DLD1 (cell line): ENCODE data around the gene KRT1.

Source experiments
- in situ Hi-C: cut with HindIII; loops from 2 replicates; pipeline ENCODE4 v1.10.0; 2017; ENCODE audit warnings: low sequenced_read_pairs

Gene KRT1

DNA sequence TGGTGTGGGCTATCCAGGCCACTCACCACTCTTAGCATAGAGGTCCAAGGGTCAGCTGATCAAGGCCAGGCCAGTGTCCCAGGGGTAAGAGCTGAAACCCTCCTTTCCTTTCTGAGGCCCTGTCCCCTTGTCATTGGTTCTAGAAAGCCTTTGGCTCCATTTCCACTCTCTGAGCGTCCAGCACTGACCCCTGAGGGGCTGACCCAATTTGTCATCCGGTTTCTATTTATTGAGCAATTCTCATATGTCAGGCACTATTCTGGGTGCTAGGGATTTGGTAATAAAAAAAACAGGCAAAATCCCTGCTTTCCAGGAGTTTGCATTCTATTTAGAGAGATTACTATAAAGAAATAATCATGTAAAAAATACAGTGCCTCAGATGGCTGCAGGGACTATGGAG, 19.8 kb upstream of the KRT1 start:
- in situ Hi-C loops, result loop anchor here (10.0 kb wide), 1 partner anchor 115 kb away; the partner anchor contains the start of gene KRT4

DNA sequence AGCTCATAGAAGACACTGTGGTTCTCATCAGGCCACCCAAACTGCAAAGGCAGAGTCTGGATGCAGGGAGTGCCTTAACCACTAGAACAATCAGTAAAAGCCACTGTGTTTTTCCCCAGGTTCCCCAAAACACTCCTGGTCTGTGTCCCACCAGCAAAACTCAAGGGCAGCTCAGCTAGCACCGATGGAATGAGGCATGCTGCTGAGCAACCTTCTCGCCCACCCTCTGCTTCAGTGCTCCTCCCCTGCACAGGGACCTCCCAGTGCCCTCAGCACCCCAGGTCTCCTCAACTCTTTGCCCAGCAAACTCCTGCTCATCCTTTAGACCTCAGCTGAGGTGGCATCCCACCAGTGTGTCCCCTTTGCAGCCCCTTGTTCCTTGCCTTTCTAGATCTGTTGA, 19.2 kb upstream of the KRT1 start:
- in situ Hi-C loops, result no loop called here

DNA sequence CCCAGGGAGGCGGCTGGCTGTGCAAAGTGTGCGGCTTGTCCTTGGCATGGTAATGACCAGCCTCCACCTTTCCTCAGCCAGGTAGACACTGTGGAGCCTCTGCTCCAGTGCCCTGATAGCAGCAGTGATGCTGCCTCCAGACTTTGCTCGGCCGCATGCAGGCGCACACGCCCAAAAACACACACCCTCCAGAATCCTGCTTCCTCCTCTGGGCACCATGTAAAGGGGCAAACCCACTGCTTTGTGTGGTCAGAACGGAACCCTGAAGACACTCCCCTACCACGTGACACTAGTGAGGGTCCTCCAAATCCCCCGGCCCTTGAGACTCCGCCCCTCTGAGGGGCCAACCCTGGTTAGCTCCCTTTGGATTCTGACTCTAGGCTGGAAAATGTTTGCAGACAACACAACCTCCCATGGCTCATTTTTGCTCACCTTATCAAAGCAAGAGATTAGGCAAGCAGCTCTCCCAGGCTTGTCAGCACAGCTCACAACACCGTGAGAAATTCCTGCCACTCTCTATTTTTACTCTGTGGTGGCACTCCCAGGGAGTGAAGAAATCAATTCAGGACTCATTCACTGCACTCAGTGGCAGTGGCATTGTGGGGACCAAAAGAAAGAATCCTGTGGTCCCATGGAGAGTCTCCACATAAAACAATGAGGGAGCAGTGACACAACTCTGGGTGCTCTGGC, 18.6 kb upstream of the KRT1 start:
- in situ Hi-C loops, result no loop called here

DNA sequence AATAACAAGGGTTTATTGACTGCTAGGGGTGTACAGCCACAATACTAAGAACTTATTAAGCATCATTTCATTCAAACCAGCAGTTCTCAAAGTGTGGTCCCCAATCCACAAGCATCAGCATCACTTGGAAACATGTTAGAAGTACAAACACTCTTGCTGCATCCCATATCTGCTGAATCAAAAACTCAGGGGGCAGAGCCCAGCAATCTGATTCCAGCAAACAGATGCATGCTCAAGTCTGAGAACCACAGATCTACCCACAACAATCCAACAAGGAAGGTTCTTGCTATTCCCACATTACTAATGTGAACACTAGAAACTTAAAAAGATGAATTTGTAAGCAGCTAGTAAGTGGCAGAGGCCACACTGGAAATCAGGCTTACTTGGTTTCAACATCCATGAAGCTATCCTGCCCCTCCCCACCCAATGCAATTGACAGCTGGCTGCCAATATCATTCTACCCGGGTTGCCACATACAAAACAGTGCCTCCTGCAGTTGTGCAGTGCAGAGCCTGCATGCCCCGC, 16.9 kb upstream of the KRT1 start:
- in situ Hi-C loops, result no loop called here

DNA sequence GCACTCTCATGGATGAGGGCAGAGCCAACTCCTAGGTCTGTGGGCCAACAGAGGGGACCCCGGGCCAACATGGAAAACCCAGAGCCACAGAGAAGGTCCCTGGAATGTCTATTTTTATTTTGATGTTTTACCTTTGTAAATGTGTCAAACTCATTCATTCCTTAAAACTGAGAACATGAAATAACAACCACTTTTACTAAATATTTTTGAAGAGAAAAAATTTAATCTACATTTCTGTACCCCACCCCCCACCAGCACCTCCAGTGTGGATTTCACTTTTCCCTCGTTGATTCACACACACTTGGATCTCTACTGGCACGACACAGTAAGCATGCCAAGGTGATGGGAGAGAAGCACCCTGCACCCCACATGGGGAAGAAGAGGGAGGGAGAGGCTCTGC, 16.4 kb upstream of the KRT1 start:
- in situ Hi-C loops, result no loop called here

DNA sequence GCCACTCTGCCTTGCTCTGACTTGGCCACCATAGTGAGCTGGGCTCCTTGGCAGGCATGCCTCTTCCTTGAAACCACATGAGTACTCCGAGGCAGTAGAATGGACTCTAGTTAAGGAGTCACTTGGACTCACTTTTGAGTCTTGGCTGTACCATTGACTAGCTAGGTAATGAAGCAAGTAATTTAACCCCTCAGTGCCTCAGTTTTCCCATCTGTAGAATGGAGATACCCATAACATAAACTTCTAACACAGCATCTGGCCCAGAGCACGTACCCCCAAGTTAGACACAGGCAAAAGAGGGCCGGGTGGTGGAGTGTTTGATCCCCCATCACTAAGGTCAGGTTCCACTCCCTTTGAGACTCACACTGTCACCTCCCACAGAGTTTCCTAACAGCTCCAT, 14.8 kb upstream of the KRT1 start:
- in situ Hi-C loops, result no loop called here

DNA sequence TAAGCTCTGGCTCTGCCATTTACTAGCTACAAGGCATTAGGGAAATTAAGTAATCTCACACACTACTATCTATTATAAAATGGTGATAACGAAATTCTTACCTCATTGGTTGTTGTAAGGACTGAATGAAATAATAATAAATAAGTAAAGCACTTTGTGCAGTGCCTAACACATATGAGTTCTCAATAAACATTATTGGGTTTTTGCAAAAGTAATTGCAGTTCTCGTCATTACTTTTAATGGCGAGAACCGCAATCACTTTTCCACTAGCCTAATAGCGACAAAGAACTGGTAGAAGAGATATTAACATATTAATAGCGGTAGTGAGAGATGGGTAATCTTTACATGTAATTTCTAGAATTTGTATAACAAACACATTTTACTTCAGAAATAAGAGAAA, 13.9 kb upstream of the KRT1 start:
- in situ Hi-C loops, result no loop called here

DNA sequence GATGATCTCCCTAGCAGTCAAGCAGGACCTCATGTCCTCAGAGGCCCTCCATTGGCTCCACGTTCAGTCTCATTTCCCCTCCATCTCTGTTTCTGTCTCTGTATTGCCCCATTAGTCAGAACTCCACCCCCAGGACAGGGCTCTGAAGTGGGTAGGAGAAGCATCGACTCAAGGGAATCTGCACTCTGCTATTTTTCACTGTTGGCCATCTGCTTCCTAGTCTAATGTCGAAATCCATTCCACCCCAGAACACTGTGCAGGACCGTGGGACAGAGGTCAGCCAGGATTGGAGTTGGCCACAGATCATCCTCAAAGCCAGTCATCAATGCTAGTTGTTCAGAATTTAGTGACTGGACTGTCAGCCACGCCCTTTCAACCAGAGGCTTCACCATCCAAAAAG, 13.1 kb upstream of the KRT1 start:
- in situ Hi-C loops, result no loop called here

DNA sequence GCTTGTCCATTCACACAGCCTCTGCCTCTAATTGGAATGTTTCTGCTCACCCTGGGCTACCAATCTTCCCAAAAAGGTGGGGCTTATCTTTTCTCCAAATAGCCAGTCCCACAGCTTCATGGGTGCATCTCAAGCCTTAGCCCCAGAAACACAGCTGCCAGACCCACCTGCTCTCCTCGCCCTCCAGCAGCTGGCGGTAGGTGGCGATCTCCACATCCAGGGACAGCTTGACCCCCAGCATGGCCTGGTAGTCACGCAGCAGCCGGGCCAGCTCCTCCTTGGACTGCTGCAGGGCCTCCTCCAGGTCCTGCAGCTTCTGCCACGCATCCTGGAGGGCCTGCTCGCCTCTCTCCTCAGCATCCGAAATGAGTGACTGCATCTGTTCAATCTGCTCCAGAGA, 12.0 kb upstream of the KRT1 start:
- in situ Hi-C loops, result no loop called here

DNA sequence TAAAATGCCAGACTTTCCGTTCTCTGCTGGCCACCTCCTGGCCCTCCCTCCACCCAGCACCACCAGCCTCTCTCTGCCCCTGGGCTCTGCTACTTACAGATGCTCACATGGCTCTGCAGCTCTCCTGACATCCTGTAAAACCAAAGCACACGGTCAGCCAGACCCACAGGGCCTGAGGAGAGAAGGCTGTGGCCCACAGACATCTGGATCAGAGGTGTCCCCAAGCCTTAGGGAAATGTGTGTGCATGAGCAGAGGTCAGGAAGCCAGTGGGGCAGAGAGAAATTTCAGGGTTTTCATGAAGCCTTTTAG, 11.6 kb upstream of the KRT1 start:
- in situ Hi-C loops, result no loop called here

DNA sequence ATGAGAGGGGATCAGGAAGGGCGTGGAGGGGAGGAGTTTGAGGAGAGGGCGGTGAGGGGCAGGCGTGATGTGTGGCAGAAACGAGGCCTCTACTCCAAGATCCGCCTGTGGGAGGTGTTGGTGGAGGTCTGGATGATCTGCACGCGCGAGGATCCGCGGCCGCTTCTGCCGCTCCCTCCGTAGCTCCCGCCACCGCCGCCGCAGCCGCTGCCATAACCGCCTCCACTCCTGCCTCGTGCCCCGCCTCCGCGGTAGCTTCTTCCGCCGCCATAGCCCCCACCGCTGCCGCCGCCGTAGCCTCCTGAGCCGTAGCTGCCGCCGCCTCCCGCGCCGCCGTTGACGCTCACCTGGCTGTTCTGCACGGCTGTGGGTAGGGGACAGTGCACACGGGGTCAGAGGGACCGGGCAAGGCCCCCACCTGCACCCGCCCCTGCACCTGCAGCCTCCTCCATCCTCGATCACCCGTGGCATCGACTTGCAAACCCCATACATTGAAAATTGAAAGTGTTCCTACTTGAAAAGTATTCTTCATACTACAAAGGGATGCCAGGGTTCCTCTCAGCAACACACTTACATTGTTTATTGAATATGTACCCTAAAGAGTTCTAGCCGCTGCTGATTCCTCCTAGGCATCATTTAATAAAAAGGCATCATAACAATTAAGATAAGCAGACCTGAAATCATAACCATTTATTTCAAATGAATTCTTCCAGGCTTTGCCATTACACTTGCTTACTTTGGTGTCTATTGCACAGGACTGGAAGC, 11.1 kb upstream of the KRT1 start:
- in situ Hi-C loops, result no loop called here

DNA sequence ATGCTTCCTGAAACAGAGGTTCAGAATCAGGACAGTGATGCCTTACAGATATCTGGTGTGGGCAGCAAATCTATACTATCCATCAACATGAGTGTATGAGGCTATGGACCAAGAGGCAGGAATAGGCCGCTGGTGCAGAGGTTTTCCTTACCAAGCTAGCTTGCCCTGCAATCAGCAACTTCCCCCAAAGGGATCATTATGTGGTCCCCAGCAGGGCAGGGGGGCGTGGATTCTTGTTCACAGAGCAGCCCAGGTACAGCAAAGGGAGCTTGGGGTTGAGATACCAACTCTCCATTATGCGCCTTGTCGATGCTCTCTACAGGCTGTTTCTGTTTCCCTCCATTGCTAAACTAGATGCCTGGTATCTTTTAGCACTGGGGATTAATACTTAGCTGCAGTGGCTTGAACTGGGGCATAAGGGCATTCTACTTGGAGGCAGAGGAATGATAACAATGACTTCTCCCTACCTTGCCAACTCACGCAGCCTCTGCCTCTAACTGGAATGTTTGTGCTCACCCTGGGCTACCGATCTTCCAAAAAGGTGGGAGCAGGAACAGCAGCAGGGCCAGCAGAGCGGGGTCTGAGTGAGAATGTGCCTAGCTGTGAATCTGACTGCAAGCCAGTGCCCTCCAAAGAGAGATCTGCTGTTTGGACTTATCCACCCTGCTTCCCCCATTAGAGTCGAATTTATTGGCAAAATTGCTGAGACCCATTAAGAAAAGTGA, 10.3 kb upstream of the KRT1 start:
- in situ Hi-C loops, result no loop called here

DNA sequence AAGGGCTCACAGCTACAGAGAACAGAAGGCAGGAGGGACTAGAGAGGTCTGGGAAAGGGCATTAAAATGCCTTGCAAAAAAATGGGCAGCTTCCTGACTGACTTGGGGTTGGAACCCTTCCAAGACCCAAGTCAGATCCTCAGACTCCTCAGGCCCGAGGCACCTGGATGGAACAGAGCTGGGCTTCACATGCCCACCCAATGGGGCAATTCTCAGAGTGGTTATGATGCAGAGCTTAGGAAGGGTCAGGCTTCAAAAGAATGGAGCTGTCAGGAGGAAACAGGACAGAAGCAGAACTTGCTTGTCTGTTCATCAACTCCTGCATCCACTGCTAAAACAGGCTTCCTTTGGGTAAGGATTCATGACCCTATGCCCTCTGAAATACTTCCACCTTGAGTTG, 9.7 kb upstream of the KRT1 start:
- in situ Hi-C loops, result no loop called here

DNA sequence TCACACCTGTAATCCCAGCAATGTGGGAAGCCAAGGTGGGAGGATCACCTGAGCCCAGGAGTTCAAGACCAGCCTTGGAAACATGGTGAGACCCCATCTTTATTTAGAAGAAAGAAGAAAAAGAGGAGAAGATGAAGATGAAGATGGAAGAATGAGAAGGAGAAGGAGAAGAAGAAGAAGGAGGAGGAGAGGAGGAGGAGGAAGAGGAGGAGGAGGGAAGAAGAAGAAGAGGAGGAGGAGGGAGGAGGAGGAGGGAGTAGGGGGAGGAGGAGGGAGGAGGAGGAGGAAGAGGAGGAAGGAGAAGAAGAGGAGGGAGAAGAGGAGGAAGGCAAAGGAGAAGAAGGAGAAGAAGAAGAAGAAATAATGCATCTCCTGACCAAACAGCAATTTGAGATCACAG, 9.0 kb upstream of the KRT1 start:
- in situ Hi-C loops, result no loop called here

DNA sequence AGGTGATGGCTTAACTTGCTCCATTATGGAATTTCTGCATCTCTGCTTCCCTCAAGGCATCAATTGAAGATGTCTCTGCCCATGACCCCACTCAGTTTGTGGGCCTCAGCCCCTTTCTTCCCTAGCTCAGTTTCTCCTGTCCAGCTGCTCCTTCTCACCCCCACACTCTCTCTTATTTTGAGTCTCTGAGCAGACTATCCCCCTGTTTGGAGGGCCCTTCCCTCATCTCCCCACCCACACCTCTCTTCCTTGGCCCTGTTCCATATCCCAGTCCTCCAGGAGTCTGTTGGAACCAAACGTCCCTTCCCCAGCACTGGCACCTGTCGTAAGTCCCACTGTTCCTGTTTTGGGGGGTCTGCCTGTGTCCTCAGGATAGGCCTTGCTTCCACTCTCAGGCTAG, 8.3 kb upstream of the KRT1 start:
- in situ Hi-C loops, result no loop called here

DNA sequence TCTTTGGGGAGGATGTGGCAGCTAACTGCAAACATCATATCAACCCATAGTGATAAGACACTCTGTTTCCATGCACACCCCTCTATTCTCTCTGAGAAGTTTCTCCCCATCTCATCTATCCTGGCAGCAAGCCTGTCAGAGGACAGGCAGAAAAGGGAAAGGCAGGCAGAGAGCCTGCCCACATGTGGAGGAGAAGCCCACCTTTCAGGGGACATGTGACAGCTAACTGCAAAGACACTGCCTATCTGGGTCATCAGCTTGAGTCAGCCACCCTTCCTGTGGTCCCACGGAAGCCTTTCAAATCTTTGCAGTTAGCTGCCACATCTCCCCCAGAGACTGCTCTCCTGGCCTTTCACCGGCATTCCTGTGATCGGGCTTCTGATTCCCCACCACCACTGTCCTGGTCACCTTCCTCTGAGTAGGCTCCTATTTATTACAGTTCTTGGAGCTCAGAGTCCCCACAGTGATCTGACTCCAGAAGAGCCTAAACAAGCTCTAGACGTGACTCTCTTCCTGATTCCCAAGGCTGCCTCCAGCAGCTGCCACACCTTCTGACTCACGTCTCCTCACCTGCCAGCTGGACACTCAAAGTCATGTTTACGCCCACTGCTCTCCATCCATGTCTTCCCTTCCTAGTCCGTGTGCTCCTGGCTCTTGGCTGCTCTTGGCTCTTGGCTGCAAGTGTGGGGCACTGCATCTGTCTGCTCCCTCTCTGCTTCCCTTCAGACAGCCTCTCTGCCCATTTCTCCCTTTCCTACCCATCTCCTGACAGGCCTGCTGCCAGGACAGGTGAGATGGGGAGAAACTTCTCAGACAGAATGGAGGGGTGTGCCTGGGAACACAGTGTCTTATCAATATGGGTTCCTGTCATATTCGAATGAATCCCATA, 7.5 kb upstream of the KRT1 start:
- in situ Hi-C loops, result no loop called here

DNA sequence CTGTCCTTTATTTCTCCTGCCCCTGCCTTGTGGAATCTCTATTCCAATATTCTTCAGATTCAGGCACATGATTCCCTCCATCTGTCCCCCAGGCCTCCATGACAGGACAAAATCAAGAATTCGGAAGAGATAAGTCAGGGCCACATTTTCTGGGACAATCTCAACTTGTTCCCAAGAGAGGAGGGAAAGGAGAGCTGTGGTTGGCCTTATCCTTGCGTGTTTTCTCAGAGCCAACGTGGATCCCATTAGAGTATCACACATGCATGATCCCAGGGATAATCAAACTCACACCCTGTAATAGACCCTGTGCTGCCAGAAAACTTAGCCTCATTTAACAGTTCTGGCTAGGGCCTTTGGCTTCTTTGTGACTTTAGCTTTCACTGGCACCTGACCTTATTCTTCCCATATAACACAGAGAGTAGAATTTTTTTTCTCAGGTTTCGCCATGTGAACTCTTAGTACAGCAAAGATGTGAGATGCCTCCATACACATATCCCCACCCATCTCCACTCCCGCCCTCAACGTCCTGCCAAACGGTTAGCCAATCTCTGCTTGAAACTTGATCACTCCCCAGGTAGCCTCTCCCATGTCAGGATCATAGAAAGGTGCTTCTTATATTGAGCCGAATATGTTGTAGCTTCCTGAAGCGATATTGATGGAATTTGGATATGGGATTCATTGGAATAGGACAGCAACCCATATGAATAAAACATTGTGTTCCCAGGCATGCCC, 6.7 kb upstream of the KRT1 start:
- in situ Hi-C loops, result no loop called here

DNA sequence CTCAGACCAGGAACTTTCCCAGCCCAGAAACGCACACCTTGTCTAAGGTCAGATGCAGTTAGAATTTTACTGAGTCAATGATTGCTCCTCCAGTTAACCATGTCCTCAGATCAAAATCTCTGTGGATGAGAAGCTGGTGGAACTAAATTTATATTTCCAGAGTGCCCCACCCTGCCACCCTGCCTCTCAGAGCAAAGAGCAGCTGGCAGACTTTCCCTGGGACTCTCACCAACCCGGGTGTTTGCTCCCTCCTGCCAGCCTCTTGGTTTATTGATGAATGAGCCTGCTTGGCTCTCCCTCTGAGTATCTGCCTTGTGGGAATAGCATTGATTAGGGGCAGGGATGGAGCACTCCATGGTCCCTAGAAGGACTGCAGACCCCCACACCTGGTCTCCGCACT, 5.9 kb upstream of the KRT1 start:
- in situ Hi-C loops, result no loop called here

DNA sequence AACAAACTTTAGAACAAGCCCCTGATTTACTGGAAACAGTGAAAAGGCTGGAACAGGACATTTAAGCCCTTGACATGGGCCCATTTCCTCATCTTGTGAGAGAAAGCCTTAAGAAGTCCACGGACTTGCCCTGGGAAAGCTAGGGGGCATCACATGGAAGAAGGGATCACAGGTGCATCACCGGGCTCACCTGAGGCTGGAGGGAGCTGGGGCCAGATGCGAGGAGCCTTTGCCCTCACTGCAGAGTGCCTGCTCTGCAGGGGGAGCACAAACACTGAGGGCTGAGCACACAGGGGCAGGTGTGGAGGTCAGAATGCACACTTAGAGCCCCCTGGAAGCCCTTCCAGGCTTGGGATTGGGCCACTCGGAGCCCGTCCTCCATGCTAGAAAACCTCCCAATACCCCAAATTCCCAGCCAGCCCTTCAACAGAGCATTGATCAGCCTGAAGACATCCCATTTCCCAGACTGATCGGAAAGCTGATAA, 5.2 kb upstream of the KRT1 start:
- in situ Hi-C loops, result no loop called here

DNA sequence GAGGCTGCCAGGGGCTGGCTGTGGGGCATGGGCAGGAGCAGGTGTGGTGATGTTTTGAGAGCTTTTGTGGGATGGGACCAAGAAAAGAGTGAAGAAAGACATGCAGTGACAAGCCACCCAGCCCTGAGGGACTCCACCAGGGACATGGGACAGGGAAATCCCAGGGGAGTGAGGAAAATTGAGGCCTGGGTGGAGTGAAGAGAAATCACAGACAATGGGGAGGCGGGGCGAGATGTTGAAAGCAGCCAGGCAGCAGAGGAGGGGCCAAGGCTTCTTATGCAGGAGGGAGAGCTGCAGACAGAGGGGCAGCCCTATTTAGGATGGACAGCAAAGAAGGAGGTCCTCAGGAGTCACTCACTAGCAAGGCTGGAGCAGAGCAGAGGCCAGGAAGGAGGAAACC, 4.2 kb upstream of the KRT1 start:
- in situ Hi-C loops, result no loop called here
